HuH-7 (cell line): ENCODE measurements around the gene CHRM1.
"Not testable (repeated sequence)": the region's sequence is repeated elsewhere in the genome, so short reads cannot be mapped to it uniquely, and the experiment has no call there.

ENCODE experiments used
- DNase-seq: peaks from one replicate; pipeline ENCODE4 v3.0.0; 2011; ENCODE audit warnings: low spot score

The CHRM1 gene

DNA sequence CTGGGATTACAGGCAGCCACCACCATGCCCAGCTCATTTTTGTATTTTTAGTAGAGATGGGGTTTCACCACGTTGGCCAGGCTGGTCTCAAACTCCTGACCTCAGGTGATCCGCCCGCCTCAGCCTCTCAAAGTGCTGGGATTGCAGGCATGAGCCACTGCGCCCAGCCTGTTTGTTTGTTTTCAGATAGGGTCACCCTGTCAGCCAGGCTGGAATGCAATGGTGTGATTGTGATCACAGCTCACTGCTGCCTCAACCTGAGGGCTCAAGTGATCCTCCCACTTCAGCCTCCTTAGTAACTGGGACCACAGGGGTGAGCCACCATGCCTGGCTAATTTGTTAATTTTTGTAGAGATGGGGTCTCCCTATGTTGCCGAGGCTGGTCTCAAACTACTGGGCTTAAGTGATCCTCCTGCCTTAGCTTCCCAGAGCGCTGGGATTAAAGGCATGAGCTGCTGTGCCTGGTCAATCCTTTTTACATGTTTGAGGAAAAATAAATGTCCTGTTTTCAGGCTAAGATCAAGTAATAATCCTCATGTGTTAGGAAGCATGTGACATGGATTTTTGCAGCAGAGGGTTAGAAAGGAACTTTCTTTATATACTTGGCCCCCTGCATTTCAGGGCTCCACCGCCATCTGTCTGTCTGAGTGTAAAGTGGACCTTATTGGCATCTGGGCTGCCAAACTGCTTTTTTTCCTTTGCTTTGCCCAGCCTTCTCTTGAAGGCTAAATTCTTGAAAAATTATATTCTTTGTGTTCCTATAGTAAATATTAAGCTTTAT is 45.3 kb downstream of the CHRM1 start:
- DNase-seq, result no peak

DNA sequence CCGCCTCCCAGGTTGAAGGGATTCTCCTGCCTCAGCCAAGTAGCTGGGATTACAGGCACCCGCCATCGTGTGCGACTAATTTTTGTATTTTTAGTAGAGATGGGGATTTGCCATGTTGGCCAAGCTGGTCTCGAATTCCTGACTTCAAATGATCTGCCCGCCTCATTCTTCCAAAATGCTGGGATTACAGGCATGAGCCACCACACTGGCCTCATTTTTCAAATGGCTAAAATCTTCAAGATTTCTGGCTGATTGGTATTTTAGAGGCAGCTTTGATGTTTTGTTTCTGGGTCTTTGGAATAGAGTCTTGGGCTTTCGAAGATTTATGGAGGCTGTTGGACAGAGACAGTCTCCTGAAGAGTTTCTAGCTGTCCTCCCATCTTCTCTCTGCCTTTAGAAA is 46.3 kb downstream of the CHRM1 start:
- no peak for DNase-seq

DNA sequence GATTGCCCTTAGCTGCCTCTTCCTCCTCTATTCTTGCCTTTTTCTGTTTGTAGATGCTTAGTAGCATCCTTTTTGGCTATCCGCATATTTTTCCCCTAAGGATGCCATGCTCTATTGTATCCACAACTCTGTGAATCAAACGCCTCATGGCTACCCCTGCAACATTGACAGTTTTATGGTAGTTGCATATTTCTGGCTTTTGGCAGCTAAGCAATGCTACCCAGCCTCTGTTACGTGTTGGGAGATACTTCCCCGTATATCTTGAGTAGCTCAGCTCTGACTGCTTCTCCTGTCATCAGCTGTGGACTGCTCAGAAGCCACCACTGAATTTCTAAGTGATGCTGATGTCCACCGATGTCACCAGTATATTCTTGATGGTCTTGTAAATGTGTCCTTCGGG is 55.5 kb downstream of the CHRM1 start:
- DNase-seq, result no peak

DNA sequence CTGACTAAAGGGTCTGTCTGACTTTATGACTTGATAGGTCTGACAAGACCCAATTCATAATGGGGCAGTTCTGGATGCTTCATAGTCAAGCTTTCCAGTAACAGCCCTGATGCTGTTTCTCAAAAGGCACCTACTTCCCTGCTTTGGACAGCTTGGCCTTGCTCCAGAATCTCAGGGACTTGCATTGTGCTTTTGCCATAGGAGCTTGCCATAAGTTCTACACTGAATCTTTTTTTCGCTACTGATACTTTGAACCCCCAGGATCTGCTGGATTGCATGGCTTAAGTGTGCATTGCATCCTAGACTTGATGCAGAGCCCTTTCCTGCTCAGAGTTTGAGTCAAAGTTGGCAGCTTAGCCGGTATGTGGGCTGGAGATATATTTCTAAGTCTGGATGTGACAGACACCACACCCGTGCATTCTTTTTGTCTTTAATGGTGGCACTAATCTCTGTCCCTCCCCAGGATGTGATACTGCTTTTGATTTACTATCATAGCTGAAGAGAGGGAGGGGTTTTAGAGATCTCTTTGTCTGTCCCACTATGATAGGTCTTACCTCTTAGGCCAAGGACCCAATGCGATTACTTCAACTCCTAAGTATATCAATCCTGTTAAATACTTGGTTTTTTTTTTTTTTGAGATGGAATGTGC is 57.4 kb downstream of the CHRM1 start:
- DNase-seq, result no peak

DNA sequence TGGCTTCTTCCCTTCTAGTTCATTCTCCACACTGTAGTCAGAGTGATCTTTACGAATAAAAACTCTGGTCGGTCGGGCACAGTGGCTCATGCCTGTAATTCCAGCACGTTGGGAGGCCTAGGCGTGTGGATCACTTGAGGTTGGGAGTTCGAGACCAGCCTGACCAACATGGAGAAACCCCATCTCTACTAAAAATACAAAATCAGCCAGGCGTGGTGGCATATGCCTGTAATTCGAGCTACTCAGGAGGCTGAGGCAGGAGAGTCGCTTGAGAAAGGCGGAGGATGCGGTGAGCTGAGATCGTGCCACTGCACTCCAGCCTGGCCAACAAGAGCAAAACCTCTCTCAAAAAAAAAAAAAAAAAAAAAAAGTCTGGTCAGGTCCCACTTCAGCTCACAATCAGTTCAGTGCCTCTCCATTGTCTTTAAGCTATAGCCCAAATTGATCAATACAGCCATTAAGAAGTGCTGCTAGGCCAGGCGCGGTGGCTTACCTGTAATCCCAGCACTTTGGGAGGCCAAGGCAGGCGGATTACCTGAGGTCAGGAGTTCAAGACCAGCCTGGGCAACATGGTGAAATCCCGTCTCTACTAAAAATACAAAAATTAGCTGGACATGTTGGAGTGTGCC is 59.5 kb downstream of the CHRM1 start:
- not testable (repeated sequence) for DNase-seq

DNA sequence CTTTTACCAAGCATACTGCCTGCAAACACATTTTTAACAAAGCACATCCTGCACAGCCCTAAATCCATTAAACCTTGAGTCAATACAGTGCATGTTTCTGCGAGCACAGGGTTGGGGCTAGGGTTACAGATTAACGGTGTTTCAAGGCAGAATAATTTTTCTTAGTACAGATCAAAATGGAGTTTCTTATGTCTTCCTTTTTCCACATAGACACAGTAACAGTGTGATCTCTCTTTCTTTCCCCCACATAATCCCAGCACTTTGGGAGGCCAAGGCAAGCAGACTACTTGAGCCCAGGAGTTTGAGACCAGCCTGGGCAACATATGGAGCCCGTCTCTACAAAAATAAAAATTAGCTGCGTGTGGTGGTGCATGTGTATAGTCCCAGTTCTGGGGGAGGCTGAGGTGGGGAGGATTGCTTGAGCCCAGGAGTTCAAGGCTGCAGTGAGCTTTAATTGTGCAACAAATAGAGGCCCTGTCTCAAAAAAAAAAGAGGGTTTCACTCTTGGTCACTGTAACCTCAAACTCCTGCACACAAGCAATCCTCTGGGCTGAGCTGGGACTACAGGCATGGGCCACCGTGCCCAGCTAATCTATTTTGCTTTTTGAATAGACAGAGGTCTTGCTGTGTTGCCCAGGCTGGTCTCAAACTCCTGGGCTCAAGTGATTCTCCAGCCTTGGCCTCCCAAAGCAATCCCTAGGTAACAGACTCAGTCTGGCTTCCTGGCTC is 60.2 kb downstream of the CHRM1 start:
- DNase-seq, result no peak

DNA sequence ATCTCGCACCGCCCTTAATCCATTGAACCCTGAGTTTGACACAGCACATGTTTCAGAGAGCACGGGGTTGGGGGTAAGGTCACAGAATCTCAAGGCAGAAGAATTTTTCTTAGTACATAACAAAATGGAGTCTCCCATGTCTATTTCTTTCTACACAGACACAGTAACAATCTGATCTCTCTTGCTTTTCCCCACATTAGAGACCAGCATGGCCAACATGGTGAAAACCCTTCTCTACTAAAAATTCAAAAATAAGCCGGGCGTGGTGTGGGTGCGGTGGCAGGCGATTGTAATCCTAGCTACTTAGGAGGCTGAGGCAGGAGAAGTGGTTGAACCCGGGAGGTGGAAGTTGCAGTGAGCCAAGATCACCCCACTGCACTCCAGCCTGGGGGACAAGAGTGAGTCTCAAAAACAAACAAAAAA is 61.9 kb downstream of the CHRM1 start:
- not testable (repeated sequence) for DNase-seq
